Ammon's horn (tissue), 1 donor: ENCODE measurements around the gene SLC35B2.
A peak's percentile ranks its signal among the peaks of the same experiment; 100 is the strongest.

ENCODE experiments used
- DNase-seq: peaks from one replicate; pipeline ENCODE4 v3.0.0-alpha.2; 2016; ENCODE audit warnings: low spot score

Gene SLC35B2

DNA sequence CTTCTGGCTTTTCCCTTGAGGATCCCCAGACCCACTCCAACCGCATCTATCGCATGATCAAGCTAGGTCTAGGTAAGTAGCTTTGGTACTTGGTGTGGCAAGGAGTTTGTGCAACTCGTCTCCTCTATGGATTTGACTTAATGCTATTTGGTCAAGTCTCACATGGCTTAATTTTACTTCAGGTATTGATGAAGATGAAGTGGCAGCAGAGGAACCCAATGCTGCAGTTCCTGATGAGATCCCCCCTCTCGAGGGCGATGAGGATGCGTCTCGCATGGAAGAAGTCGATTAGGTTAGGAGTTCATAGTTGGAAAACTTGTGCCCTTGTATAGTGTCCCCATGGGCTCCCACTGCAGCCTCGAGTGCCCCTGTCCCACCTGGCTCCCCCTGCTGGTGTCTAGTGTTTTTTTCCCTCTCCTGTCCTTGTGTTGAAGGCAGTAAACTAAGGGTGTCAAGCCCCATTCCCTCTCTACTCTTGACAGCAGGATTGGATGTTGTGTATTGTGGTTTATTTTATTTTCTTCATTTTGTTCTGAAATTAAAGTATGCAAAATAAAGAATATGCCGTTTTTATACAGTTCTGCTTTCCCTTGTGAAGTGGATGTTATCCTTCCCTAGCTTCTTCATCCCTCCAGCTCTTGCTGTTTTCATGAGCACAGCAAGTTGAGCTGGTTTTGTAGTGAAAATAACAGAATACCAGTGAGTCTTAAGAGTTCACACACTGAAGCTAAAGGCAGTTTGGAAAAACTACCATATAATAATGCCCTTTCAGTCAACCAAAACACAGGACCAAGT is 3.8 kb downstream of the SLC35B2 start:
- DNase-seq = no peak

DNA sequence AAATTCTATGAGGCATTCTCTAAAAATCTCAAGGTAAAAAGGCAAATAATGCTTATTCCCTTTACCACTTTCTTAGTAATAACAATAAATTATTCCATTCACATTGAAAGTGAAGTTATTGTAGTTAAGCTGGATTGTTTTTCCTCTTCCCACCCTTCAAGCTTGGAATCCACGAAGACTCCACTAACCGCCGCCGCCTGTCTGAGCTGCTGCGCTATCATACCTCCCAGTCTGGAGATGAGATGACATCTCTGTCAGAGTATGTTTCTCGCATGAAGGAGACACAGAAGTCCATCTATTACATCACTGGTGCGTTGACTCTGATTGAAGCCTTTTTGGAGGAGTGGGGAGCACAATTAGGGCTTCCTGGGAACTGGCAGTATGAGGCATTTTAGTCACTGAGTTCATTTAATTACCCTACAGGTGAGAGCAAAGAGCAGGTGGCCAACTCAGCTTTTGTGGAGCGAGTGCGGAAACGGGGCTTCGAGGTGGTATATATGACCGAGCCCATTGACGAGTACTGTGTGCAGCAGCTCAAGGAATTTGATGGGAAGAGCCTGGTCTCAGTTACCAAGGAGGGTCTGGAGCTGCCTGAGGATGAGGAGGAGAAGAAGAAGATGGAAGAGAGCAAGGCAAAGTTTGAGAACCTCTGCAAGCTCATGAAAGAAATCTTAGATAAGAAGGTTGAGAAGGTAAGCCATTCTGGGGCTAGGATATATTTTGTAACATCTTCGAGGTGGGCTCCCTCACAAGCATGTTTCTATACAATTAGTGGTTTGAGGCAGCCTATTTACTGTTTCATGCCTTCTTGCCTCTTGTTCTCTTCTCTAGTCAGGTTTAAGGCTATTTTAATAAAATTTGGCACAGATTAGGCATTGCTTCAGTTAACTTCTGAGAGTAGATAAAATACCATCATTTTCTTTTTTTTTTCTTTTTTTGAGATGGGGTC is 5.5 kb downstream of the SLC35B2 start:
- DNase-seq = no peak

DNA sequence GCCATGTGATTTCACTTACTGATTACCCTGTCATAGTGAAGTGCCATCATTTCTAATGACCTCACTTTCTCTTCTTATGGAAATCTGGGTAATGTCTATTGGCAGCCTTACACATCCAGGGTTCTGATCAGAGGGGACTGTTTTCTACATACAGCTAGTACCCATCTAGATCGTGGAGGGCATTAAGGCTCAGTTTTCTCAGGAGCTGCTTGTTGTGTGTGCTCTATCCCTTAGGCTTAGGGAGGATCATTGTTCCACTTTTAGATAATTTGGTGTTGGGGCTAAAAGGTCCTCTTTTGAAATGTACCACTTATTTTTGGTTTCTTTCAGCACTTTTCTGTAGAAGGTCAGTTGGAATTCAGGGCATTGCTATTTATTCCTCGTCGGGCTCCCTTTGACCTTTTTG is 6.6 kb downstream of the SLC35B2 start:
- no peak for DNase-seq

DNA sequence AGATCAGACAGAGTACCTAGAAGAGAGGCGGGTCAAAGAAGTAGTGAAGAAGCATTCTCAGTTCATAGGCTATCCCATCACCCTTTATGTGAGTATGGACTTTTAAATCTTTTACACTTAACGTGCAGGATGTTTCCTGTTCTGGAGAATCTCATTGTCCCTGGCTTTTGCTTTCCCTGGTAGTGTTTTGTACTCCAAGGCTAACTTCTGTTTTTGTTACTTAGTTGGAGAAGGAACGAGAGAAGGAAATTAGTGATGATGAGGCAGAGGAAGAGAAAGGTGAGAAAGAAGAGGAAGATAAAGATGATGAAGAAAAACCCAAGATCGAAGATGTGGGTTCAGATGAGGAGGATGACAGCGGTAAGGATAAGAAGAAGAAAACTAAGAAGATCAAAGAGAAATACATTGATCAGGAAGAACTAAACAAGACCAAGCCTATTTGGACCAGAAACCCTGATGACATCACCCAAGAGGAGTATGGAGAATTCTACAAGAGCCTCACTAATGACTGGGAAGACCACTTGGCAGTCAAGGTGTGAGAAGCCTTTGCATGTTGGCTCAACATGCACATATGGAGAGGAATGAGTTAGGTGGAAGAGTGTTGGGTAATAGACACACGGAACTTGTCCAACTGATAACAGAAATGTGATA is 7.1 kb downstream of the SLC35B2 start:
- DNase-seq = no peak

DNA sequence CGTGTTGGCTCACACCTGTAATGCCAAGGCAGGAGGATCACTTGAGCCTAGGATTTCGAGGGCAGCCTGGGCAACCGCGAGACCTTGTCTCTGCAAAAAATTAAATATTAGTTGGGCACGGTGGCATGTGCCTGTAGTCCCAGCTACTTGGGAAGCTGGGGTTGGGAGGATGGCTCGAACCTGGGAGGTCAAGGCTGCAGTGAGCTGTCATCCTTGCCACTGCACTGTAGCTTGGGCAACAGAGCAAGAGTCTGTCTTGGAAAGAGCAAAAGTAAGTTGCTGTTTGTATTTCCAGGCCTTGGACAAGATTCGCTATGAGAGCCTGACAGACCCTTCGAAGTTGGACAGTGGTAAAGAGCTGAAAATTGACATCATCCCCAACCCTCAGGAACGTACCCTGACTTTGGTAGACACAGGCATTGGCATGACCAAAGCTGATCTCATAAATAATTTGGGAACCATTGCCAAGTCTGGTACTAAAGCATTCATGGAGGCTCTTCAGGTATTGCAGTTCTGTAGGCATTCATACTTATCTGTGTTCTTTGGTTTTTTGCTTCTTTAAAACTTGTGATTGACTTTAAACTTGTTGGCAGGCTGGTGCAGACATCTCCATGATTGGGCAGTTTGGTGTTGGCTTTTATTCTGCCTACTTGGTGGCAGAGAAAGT is 8.1 kb downstream of the SLC35B2 start:
- DNase-seq = no peak

DNA sequence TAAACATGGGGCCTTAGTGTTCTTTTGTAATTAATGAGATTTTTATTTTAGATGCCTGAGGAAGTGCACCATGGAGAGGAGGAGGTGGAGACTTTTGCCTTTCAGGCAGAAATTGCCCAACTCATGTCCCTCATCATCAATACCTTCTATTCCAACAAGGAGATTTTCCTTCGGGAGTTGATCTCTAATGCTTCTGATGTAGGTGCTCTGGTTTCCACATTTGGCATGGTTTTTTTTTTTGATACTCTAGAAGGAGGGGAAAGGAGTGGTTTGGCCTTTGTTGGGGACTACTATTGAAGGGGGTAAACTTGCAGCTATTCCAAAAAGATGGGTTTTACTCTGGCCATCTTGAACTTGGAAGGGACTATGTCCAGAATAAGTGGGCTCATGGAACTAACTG is 8.7 kb downstream of the SLC35B2 start:
- no peak for DNase-seq

DNA sequence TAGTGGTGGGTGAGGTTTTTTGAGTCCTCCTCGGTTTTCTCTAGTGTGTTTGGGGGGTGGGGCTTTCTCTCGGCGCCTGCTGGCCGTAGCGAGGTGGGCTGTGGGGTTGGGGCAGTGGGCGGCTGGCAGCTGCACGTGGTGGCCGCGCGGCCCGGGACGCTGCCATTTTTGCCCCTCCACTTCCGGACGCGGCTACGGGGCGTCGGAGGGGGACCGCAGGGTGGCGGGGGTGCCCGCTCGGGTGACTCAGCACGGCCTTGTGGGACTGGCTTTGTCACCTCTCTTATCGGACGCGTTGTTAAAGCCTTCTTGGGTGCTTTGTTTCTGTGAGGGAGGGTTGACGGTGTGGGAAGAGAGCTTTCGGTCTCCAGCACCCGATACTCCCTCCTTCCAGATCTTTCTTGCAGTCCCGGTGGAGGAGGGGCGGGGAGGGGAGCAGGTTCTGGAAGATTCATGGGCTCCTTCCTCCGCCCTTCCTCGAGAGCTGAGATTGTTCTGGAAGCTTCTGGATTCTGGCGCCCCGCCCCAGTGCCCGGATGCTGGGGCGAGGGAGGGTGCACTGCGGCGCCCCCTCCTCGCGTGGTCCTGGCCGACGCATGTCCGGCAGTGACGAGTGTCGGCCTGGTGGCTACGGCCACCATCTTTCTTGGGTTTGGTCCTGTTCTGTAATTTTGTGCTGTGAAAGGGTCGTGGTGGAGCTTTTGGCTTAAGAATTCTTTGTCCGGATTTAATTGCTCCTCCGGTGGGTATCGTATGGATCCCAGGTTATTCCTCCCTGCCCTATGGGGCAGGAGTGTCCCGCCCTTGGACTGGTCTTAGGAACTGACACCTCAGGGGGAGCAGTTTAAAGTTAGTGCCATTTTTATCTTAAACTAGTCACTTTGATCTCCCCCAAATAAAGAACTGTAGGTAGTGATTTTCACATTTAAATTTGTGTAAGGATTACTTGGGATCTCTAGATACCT is 9.7 kb downstream of the SLC35B2 start:
- DNase-seq = peak; percentile 63

DNA sequence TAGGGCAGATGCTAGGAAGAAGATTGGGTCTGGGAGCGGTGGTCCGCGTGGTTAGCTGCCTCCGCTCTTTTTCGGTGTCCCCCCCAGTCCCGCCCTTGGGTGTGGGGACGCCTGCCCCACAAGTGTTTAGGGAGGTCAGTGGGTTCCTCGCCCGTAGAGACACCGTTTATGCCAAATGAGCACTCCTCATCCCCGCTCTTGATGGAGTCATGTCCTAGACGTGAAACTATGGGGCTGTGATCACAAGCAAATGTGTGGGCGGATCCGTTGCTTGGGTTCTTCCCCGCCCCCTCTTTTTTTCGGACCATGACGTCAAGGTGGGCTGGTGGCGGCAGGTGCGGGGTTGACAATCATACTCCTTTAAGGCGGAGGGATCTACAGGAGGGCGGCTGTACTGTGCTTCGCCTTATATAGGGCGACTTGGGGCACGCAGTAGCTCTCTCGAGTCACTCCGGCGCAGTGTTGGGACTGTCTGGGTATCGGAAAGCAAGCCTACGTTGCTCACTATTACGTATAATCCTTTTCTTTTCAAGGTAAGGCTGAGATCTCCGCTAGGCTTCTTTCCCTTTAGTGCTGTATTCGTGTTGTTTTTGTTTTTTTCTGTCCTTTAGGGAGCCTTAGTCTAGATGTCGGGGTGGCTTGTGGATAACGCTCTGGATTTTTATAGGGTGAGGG is 10.5 kb downstream of the SLC35B2 start, which contains the start of gene HSP90AB1:
Gene HSP90AB1 (plus strand): TSS at position 439 of the 675 bp plus-strand sequence. CDS start 1,529 bp downstream, outside the sequence.
- peak; percentile 98 for DNase-seq

DNA sequence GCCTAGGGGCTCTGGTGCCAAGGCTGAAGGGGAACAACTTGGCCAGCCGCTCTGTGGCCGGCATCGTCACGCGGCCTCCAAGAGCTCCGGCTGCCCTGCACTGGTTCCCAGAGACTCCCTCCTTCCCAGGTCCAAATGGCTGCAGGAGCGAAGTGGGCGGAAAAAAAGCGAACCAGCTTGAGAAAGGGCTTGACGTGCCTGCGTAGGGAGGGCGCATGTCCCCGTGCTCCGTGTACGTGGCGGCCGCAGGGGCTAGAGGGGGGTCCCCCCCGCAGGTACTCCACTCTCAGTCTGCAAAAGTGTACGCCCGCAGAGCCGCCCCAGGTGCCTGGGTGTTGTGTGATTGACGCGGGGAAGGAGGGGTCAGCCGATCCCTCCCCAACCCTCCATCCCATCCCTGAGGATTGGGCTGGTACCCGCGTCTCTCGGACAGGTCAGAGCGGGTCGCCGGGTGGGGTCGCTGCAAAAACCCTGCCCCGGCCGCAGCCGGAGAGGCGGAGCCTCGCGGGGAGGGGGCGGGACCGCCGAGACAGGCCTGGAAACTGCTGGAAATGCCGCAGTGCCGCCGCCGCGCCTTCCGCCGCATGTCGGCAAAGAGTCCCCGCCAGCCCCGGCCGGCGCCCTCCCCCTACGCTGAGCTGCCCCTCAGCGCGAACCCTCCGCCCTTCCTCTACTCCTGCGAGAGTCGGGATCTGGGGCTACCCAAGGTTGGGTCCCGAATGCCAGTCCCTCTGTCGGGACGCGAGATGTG is 11.2 kb downstream of the SLC35B2 start:
- peak; percentile 83 for DNase-seq

DNA sequence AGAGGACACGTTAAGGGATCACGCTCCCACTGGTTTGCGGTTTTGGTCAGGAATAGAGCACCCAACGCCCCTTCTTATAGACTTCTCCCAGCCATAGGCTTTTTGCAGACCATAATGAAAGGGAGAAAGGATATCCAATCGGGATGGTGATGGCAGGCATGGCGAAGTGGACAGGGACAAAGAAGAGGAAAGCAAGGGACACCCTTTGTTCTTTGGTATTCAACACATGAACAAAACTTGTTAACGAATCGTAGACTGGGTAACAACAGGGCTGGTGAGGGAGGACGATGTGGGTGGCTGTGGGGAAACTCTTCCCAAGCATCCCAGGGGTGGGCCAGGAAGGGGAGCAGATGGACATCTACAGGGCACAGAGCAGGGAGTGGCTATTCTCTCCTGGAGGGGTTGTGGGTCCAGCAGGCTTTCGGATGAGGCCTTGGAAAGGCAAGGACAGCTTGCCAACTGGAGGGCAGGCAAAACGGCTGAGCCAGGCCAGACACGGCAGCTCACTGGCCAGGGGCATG is 11.9 kb downstream of the SLC35B2 start:
- no peak for DNase-seq

DNA sequence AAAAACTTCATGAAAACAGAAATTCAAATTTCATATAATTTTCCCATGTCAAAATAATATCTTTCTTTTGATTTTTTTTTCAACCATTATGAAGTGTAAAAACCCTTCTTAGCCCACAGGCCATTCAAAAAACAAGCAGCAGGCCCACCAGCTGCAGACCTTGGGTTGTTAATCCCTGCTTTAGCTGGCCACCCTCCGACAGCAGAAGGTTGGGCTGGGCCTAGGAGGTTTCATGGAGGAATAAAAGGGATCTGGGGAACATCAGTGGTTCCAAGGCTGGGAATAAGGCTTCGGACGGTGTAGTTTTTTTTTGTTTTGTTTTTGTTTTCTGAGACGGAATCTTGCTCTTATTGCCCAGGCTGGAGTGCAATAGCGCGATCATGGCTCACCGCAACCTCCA is 14.0 kb downstream of the SLC35B2 start:
- no peak for DNase-seq

DNA sequence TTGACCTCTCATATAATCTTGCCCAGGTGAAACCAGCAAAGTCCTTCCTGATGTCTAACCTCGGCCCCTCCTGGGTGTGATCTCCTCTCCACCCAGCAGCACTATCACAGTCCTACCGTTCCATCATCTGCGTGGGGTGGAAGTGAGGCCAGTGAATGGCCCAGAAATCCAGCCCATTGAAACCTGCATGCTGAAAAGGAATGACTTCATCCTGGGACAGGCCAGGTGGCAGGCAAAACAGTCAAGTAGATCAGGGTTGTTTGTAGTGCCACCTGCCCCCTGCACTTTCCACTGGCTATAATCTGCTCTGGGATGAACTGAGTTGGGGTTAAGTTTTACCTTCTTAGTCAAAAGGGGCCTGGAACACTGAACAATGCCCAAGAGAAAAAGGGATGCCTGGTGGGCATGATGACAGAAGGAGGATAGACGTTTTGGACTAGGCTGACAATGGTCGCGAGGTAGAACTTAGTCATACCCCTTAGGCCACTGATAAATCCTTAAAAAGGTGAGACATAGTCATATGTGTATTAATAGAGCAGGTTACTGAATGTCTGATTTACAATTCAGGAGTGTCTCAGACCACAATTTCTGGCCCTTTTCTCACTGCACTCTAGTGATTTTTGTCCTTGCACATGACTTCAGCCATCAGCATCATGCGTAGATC is 18.5 kb downstream of the SLC35B2 start:
- DNase-seq = no peak

DNA sequence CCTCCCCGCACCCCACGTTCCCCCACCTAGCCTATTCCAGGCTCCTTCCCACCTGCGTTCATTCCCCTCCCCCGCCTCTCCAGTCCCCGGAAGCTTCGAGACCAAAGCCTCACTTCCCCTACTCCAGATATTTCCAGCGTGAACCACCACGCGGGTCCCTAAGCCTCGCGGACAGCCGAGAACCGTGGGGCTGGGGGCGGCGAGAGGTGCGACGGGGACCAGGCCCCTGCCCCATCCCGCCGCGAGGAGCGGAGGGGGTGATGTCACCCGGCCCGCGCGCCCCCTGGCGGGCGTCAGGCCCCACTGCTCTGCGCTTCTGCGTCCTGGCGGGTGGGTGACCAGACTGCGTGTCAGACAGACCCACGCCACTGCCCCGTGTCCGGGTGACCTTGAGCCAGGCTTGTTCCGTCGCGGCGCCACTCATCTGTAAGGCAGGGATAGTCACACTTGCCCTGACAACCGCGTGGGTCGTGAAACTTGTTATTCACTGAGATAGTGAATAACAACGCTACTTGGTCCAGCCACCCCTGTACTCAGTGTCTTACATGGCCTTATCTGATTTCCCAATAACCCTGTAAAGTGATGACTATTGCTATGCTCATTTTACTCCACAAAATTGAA is 19.4 kb downstream of the SLC35B2 start:
- peak; percentile 87 for DNase-seq

DNA sequence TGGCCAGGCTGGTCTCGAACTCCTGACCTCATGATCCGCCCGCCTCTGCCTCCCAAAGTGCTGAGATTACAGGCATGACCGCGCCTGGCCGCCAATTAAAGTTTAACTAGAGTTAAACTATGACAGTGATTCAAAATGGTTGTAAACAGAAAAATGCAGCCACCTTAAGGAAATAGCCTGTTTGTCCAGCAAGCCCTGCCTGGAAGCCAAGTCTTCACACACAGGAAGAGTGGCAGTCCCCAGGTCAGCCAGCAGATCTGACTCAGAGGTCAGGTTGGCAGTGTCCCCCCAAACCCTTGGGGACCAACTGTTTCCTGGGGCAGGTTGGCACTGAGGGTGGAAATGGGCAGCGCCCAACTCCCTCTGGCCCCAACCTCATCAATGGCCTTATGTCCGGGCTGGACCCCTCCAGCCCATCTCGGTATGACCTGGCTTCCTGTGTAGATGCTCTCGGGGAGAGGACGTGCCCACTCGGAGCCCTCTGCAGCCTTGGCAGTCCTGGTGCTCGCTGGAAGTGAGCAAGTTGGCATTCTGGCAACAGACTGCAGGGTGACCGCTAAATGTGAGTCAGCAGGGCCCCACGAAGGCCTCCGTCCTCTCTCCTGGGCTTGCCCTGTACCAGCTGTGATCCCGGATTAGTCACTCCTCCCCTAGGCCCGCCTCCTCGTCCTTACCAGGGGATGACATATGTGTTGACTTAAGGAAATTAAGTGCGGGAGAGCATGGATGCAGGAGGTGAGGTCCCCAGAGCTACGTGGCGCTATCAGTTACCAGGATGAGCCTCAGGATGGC is 20.1 kb downstream of the SLC35B2 start:
- DNase-seq = peak; percentile 82

DNA sequence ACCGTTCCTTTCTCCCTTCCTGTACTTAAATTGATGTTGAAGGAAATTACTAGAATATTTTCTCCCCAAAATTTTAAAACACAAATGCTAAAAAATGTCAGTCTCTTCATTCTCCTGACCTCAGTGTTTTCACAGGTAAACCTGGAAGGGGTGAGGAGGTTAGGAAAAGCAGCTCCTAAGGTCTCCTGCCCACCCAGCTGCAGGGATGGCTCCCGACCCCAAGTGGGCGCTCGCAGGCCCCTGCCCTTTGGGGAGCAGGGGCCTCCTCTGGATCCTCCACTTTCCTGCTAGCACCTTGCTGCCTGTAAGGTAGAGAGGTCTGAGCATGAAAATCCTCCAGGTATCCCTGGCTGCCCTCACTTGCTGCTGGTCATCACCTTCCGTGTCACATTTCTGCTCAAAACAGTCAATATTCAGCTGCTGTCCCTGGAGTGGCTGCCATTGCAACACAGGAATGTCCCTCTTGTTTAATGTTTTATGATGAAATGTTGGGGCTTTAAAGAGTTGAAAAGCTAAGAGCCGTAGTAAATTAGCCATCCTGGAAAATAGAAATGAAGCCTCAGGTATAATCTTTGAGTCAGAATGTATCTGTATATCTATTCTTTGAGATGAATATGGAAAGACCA is 21.3 kb downstream of the SLC35B2 start:
- DNase-seq = no peak

DNA sequence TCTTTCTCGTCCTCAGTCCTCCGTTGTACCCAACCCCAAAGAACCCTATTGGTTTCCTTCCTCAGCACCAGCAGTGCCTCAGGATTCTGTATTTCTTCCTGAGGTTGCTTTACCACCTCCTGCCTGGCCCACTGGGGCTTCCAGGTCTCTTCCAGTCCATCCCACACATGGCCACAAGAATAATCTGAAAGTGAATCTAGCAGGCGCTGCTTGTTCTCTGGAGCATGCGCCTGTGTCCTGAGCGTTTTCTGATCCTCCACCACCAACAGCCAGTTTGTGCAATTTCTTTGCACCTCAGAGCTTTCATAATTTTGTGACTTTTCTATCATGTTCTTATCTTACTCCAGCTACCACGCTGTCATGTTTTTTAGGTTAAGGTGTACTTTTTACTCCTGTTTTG is 22.1 kb downstream of the SLC35B2 start:
- DNase-seq = no peak
